GM12892 (cell line): Measurements from ENCODE around the gene BAIAP3.

ENCODE experiments used
- POLR2A ChIP-seq: IDR thresholded peaks from 2 replicates; pipeline ENCODE4 v1.6.1; 2011; ENCODE audit warnings: low read depth, low read length, control low read depth
- POLR2AphosphoS5 ChIP-seq: IDR thresholded peaks from 2 replicates; pipeline ENCODE4 v1.6.1; 2011; ENCODE audit warnings: low read depth, low read length, control low read depth

DNA sequence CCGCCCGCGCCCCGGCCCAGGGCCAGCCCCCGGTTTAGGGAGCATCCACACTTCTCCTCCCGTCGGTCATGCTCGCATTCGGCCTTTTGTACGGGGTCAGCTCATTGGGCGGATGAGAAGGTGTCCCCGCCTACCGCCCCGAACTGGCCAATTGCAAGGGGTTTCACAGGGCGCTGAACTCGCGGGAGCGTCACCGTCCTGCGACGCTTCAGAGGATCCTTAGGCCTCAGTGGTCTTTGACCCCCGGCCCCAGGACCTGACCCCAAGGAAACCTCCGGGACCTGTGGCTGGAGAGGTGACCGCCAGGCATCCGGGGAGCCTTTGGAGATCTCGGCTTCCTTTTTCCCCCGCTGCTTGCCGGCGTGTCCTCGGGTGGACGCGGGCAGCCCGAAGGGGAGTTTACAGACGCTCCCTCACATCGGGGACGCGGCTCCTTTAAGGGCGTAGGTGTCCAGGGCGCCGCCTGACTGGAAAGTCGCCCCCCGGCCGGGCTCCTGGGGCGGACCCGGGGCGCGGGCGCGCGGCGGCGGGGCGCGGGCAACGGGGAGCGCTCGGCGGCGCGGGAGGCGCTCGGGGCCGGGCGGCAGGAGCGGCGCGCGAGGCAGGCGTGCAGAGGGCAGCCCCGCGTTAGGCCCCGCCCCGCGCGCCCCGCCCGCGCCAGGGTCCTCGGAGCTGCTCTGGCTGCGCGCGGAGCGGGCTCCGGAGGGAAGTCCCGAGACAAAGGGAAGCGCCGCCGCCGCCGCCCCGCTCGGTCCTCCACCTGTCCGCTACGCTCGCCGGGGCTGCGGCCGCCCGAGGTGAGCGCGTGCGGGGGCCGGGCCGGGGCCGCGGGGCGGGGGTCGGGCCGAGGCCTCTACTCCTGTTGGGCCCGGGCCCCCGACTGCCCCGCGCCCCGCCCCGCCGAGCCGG is 24.2 kb upstream of the BAIAP3 start, which contains the start of gene UBE2I:
- no peak for TF ChIP-seq POLR2AphosphoS5
- TF ChIP-seq POLR2A: peak; percentile 79; the same call in 1 of the 2 replicates
